Coronary artery (tissue), 2 donors: ENCODE data around the gene OR2L5.

Experiments
- DNase-seq: peaks from one replicate; pipeline ENCODE4 v3.0.0-alpha.2; 2017; ENCODE audit warnings: low spot score
- H3K27ac ChIP-seq, 2 donors: fragments of 200-600 bp; sonication (generic); one replicate each; pipeline ENCODE4 v1.5.1; 2016 to 2019
- H3K4me3 ChIP-seq: fragments of 200-600 bp; sonication (generic); 2 replicates; pipeline ENCODE4 v1.5.1; 2016; ENCODE audit warnings: mild to moderate bottlenecking, moderate library complexity
- TF ChIP-seq, protein P1 (sequence below): fragments of 200-600 bp; sonication (generic); IDR thresholded peaks from one replicate; pipeline ENCODE4 v1.5.1; 2019; ENCODE audit warnings: antibody characterized with exemption

Gene OR2L5

DNA sequence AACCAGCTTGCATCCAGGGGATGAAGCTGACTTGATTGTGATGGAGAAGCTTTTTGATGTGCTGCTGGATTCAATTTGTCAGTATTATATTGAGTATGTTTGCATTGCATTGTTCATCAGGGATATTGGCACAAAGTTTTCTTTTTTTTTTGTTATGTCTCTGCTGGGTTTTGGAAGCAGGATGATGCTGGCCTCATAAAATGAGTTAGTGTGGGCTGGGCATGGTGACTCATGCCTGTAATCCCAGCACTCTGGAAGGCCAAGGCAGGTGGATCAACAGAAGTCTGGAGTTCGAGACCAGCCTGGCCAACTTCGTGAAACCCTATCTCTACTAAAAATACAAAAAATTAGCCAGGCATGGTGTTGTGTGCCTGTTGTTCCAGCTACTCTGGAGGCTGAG, 41.8 kb downstream of the OR2L5 start:
- Histone ChIP-seq H3K27ac (no peak overlapping the region), H3K4me3 (no peak overlapping the region)
- TF ChIP-seq, protein P1, sequence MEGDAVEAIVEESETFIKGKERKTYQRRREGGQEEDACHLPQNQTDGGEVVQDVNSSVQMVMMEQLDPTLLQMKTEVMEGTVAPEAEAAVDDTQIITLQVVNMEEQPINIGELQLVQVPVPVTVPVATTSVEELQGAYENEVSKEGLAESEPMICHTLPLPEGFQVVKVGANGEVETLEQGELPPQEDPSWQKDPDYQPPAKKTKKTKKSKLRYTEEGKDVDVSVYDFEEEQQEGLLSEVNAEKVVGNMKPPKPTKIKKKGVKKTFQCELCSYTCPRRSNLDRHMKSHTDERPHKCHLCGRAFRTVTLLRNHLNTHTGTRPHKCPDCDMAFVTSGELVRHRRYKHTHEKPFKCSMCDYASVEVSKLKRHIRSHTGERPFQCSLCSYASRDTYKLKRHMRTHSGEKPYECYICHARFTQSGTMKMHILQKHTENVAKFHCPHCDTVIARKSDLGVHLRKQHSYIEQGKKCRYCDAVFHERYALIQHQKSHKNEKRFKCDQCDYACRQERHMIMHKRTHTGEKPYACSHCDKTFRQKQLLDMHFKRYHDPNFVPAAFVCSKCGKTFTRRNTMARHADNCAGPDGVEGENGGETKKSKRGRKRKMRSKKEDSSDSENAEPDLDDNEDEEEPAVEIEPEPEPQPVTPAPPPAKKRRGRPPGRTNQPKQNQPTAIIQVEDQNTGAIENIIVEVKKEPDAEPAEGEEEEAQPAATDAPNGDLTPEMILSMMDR, result no peak
- no peak for DNase-seq

- TF ChIP-seq, protein P1, result no peak
- DNase-seq, result no peak
- H3K27ac ChIP-seq, result no peak overlapping the region
- H3K4me3 ChIP-seq, result no peak overlapping the region
These were observed 51.6 kb downstream of the OR2L5 start for GRCh38 chr1:248065071-248065470.

- TF ChIP-seq, protein P1, result no peak
- DNase-seq, result no peak
- no peak overlapping the region for H3K4me3 ChIP-seq
- H3K27ac ChIP-seq, result no peak overlapping the region
These were observed 52.1 kb downstream of the OR2L5 start for GRCh38 chr1:248065604-248066003.
